ENCODE data around the gene STRIP2. TPM values are rescaled to one million over a fixed set of nuclear protein-coding genes. Genes with fewer than 3 reads are reported as not detected.

STRIP2 gene
- total and polyA plus RNA-seq, 9 of the 15 experiments (the other 6 are each of a cell fraction or from before 2014, with no cell fraction given): 10.1 to 81.8 (median 42.3) TPM

GRCh38 chr7:129401228-129401966 lies 32.8 kb upstream of the STRIP2 start (continued):
- no peak for TF ChIP-seq ZNF407 (IDR thresholded peaks at IDR 0.05; ENCODE audit: low read depth)
- no peak for TF ChIP-seq HNRNPH1 (optimal IDR thresholded peaks at IDR 0.05; ENCODE audit: low read depth, low read length)
- TF ChIP-seq MBD1 (CRISPR knock-in tag; IDR thresholded peaks at IDR 0.05): no peak
- TF ChIP-seq ARID3A (IDR thresholded peaks at IDR 0.05; ENCODE audit: borderline replicate concordance, low read depth, low read length): peak; percentile 92

Data from K562 (cell line).